Upper lobe of left lung (tissue), 6 donors: Measurements from ENCODE around the gene PACS1. TPM values are rescaled to one million over a fixed set of nuclear protein-coding genes. Genes with fewer than 3 reads are reported as not detected.

Source experiments
- ATAC-seq, 2 donors: fragments of 200-7000 bp; cut with Tn5 transposase; one replicate each; pipeline ENCODE4 v1.9.1; 2022; ENCODE audit warnings: mild to moderate bottlenecking in 2 of 2, moderate library complexity in 2 of 2; ENCODE audit not compliant: low FRiP score in 2 of 2
- DNase-seq, 2 donors: peaks; one replicate each; pipeline ENCODE4 v3.0.0-alpha.2; 2019 to 2020
- H3K27ac ChIP-seq, 4 donors: fragments of 200-600 bp; sonication (generic); one replicate each; pipeline ENCODE4 v1.5.1; 2016 to 2019
- H3K27me3 ChIP-seq, 4 donors: fragments of 200-600 bp; sonication (generic); one replicate each; pipeline ENCODE4 v1.5.1; 2017 to 2019
- H3K36me3 ChIP-seq, 4 donors: fragments of 200-600 bp; sonication (generic); one replicate each; pipeline ENCODE4 v1.5.1; 2016 to 2019
- H3K4me1 ChIP-seq, 4 donors: fragments of 200-600 bp; sonication (generic); one replicate each; pipeline ENCODE4 v1.5.1; 2018 to 2019
- H3K4me3 ChIP-seq, 4 donors: fragments of 200-600 bp; sonication (generic); one replicate each; pipeline ENCODE4 v1.5.1; 2017 to 2019; ENCODE audit warnings: mild to moderate bottlenecking in 2 of 4, moderate library complexity in 1 of 4
- H3K9me3 ChIP-seq, 4 donors: fragments of 200-600 bp; sonication (generic); one replicate each; pipeline ENCODE4 v1.5.1; 2018 to 2019
- EP300 ChIP-seq, 4 donors: sonication (generic); formaldehyde crosslinking; IDR thresholded peaks; one replicate each; pipeline ENCODE4 v1.5.1; 2017; ENCODE audit warnings: antibody characterized with exemption in 4 of 4, control low read depth in 2 of 4
- POLR2A ChIP-seq, 4 donors: fragments of 450-650 bp; IDR thresholded peaks; one replicate each; pipeline ENCODE4 v1.5.1; 2016 to 2017; ENCODE audit warnings: antibody characterized with exemption in 4 of 4, mild to moderate bottlenecking in 2 of 4
- POLR2AphosphoS5 ChIP-seq, 2 donors: sonication (generic); formaldehyde crosslinking; IDR thresholded peaks; one replicate each; pipeline ENCODE4 v1.5.1; 2017; ENCODE audit warnings: antibody characterized with exemption in 2 of 2
- WGBS, 2 donors: methylation state at CpG; one replicate each; pipeline ENCODE4 v1.1.5; 2017 to 2018; 5-methylcytosine and 5-hydroxymethylcytosine counted together
- total RNA-seq, 6 donors: library from RNA; depleted of rRNA in 4 of 6; stranded (reverse); fragments of >200 nt in 4 of 6; gene quantifications; one replicate each; pipeline versions ENCODE4 v1.1.0 to v1.2.1, GENCODE V29; 2016 to 2021
- TF ChIP-seq, protein P1 (sequence below), 6 experiments: fragments of 450-650 bp in 4 of 6; fragments of 200-600 bp in 2 of 6; sonication (generic) in 2 of 6; IDR thresholded peaks; one replicate each; pipeline ENCODE4 v1.5.1; 2016 to 2019; ENCODE audit warnings: antibody characterized with exemption in 6 of 6
- donor health status: DM: no; HTN: no; CAD: no; lungs with moderate emphysema.
- donor health status: DM: no; HTN: yes; CAD: no; lungs with severe emphysema.

PACS1 gene
- total RNA-seq, 6 donors from 2014 or later, result 39.8 to 123 (median 51.1) TPM

- peaks cover 27 to 90% (median 74%) of the 10 kb centered on the region in 4 donors for H3K36me3 ChIP-seq
- WGBS, 2 donors, result 94 to 96% methylated on average over 7 to 10 of the region's 11 CpGs
- no peak overlapping the region for H3K4me3 ChIP-seq
- H3K9me3 ChIP-seq, result no peaks in the 10 kb centered on the region
- ATAC-seq (no peak), DNase-seq (no peak)
- H3K4me1 ChIP-seq, result peaks cover 0 to 3% (median 0%) of the 10 kb centered on the region in 4 donors
- no peak for TF ChIP-seq EP300 (IDR thresholded peaks at IDR 0.05)
- TF ChIP-seq, protein P1, sequence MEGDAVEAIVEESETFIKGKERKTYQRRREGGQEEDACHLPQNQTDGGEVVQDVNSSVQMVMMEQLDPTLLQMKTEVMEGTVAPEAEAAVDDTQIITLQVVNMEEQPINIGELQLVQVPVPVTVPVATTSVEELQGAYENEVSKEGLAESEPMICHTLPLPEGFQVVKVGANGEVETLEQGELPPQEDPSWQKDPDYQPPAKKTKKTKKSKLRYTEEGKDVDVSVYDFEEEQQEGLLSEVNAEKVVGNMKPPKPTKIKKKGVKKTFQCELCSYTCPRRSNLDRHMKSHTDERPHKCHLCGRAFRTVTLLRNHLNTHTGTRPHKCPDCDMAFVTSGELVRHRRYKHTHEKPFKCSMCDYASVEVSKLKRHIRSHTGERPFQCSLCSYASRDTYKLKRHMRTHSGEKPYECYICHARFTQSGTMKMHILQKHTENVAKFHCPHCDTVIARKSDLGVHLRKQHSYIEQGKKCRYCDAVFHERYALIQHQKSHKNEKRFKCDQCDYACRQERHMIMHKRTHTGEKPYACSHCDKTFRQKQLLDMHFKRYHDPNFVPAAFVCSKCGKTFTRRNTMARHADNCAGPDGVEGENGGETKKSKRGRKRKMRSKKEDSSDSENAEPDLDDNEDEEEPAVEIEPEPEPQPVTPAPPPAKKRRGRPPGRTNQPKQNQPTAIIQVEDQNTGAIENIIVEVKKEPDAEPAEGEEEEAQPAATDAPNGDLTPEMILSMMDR (IDR thresholded peaks at IDR 0.05), result no peak
- TF ChIP-seq POLR2AphosphoS5 (IDR thresholded peaks at IDR 0.05), result no peak
- TF ChIP-seq POLR2A (IDR thresholded peaks at IDR 0.05), result no peak
- no peaks in the 10 kb centered on the region for H3K27me3 ChIP-seq
- H3K27ac ChIP-seq, result no peak overlapping the region
Measured at GRCh38 chr11:66232769-66233168, 162.7 kb downstream of the PACS1 start.

DNA sequence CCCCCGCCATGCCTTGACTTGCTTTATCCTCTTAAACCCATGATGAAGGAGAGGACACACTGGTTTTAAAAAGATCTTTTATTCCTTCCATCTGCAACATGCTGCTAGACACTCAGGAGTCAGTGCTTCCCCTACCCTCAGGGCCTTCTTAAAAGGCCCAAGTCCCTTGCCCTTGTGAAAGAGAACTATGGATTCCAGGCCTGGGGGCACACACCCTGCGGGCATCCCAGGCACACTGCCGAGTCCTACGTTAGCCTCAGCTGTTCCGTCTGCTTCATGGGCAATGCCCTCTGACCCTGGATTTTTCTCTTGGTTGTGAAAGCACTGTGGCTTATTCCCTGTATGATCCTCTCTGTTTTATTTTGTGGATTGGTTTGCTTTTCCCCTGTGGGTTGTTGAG lies 163.2 kb downstream of the PACS1 start:
- peaks cover 0 to 3% (median 0%) of the 10 kb centered on the region in 4 donors for H3K4me1 ChIP-seq
- no peak for TF ChIP-seq POLR2A (IDR thresholded peaks at IDR 0.05)
- TF ChIP-seq EP300 (IDR thresholded peaks at IDR 0.05), result no peak
- TF ChIP-seq, protein P1 (IDR thresholded peaks at IDR 0.05), result no peak
- TF ChIP-seq POLR2AphosphoS5 (IDR thresholded peaks at IDR 0.05), result no peak
- no peak overlapping the region for H3K4me3 ChIP-seq
- no peak overlapping the region for H3K27ac ChIP-seq
- peaks cover 27 to 89% (median 73%) of the 10 kb centered on the region in 4 donors for H3K36me3 ChIP-seq
- DNase-seq (no peak), ATAC-seq (no peak)
- H3K9me3 ChIP-seq, result no peaks in the 10 kb centered on the region
- no peaks in the 10 kb centered on the region for H3K27me3 ChIP-seq
- WGBS, 2 donors, result 94% methylated on average over 5 of the region's 5 CpGs

- TF ChIP-seq, protein P1 (IDR thresholded peaks at IDR 0.05), result no peak
- TF ChIP-seq POLR2A (IDR thresholded peaks at IDR 0.05), result no peak
- TF ChIP-seq POLR2AphosphoS5 (IDR thresholded peaks at IDR 0.05), result no peak
- TF ChIP-seq EP300 (IDR thresholded peaks at IDR 0.05), result no peak
- peaks cover 27 to 96% (median 87%) of the 10 kb centered on the region in 4 donors for H3K36me3 ChIP-seq
- DNase-seq (no peak), ATAC-seq (no peak)
- no peaks in the 10 kb centered on the region for H3K4me1 ChIP-seq
- no peaks in the 10 kb centered on the region for H3K9me3 ChIP-seq
- no peak overlapping the region for H3K4me3 ChIP-seq
- no peak overlapping the region for H3K27ac ChIP-seq
- WGBS, 2 donors, result 87 to 93% methylated on average over 11 of the region's 11 CpGs
- H3K27me3 ChIP-seq, result no peaks in the 10 kb centered on the region
Measured at GRCh38 chr11:66235141-66235540, 165.1 kb downstream of the PACS1 start.

DNA sequence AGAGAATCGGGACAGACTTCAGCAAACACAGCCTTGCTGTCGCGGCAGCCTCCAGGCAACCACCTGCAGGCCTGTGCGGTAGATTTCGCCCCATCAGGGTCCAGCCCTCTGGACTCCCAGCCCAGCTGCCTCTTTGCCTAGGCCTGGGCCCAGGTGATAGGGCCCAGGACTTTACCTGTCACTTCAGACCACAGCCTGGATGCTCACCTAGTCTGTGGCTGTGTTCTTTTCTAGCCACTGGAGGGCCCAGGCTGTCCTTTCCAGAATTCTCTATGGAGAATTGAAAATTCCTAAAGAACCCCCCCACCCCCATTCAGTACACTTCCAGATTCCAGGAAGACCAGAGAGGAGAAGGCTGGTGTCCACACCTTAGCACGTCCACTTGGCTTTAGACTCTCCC lies 167.8 kb downstream of the PACS1 start:
- H3K4me1 ChIP-seq, result no peaks in the 10 kb centered on the region
- no peaks in the 10 kb centered on the region for H3K27me3 ChIP-seq
- no peaks in the 10 kb centered on the region for H3K9me3 ChIP-seq
- ATAC-seq (no peak), DNase-seq (no peak)
- TF ChIP-seq POLR2A (IDR thresholded peaks at IDR 0.05) (no peak), POLR2AphosphoS5 (IDR thresholded peaks at IDR 0.05) (no peak), EP300 (IDR thresholded peaks at IDR 0.05) (no peak)
- TF ChIP-seq, protein P1 (IDR thresholded peaks at IDR 0.05), result no peak
- WGBS, 2 donors, result 87 to 90% methylated on average over 6 of the region's 6 CpGs
- no peak overlapping the region for H3K4me3 ChIP-seq
- H3K27ac ChIP-seq, result no peak overlapping the region
- peaks cover 25 to 96% (median 80%) of the 10 kb centered on the region in 4 donors for H3K36me3 ChIP-seq

GRCh38 chr11:66238786-66239413 lies 168.8 kb downstream of the PACS1 start:
- WGBS, 2 donors, result 88 to 94% methylated on average over 11 to 17 of the region's 17 CpGs
- ATAC-seq, result no peak
- Histone ChIP-seq H3K4me3 (no peak overlapping the region), H3K4me1 (no peaks in the 10 kb centered on the region), H3K9me3 (no peaks in the 10 kb centered on the region), H3K27ac (no peak overlapping the region), H3K27me3 (no peaks in the 10 kb centered on the region), H3K36me3 (peaks cover 16 to 96% (median 78%) of the 10 kb centered on the region in 4 donors)
- no peak for DNase-seq
- TF ChIP-seq POLR2AphosphoS5 (IDR thresholded peaks at IDR 0.05) (no peak), EP300 (IDR thresholded peaks at IDR 0.05) (no peak), POLR2A (IDR thresholded peaks at IDR 0.05) (no peak)
- TF ChIP-seq, protein P1 (IDR thresholded peaks at IDR 0.05), result no peak
